Keratinocyte (primary cell): ENCODE measurements around the gene FDPS.

Source experiments
- CTCF ChIP-seq, 3 experiments: IDR thresholded peaks in 1 of 3; conservative IDR thresholded peaks in 1 of 3; optimal IDR thresholded peaks in 1 of 3; 2 replicates in 2 of 3; 3 replicates in 1 of 3; pipeline versions ENCODE3 to v1.5.1; 2011; ENCODE audit warnings: low read length in 3 of 3, mild to moderate bottlenecking in 3 of 3, moderate library complexity in 2 of 3, control low read depth in 1 of 3, inconsistent platforms in 1 of 3; ENCODE audit not compliant: insufficient read depth in 2 of 3; ENCODE audit errors: extremely low read depth in 1 of 3
- EZH2 ChIP-seq: IDR thresholded peaks from one replicate; pipeline ENCODE4 v1.6.1; 2012; ENCODE audit warnings: inconsistent platforms, mild to moderate bottlenecking, low read length, moderate library complexity

GRCh38 chr1:155323729-155324036, 15.0 kb downstream of the FDPS start:
- TF ChIP-seq EZH2, result no peak
- no peak for TF ChIP-seq CTCF (optimal IDR thresholded peaks at IDR 0.05 in 1 of 3, IDR thresholded peaks at IDR 0.05 in 1 of 3, conservative IDR thresholded peaks at IDR 0.05 in 1 of 3; ENCODE audit: extremely low read depth in 1 of 3, insufficient read depth in 2 of 3, low read length in 3 of 3)
